NCI-H226 (cell line): ENCODE data around the gene ACADSB.

Experiments
- DNase-seq: peaks from one replicate; pipeline ENCODE4 v3.0.0-alpha.2; 2015

ACADSB gene

DNA sequence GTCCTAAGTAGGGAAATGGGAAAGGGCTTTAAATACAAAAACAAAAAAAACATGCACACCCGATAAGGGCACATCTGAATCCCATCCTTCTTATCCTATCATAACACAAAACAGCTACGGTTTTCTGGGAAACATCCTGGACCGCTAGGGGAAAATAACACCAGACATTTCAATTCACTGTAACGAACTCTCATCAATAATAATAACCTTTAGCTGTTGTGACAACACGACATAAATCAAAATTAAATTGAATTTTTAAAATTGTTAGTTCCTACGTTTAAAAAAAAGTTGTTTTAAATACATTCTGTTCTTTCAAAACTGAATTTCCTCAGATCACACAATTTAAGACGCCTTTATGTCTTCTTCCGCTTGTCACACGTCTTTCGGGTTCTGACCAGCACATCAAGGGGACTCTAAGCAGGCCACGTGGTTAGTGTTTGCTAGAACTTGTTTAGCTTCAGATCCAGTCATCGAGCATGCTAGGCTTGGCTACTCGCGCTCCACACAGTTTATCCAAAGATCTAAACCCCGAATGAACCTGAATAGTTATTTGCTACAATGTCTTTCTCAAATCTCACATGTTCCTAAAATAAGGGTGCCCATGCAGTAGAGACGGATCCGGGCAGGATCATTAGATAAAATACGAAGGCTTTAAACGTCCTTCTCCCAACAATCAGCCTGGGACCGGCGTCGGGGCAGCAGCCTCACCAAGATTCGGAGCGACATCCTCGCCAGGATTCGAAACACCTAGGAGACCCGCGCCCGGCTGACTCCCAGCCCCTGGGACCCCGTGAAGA, 1.1 kb upstream of the ACADSB start:
- DNase-seq: no peak

DNA sequence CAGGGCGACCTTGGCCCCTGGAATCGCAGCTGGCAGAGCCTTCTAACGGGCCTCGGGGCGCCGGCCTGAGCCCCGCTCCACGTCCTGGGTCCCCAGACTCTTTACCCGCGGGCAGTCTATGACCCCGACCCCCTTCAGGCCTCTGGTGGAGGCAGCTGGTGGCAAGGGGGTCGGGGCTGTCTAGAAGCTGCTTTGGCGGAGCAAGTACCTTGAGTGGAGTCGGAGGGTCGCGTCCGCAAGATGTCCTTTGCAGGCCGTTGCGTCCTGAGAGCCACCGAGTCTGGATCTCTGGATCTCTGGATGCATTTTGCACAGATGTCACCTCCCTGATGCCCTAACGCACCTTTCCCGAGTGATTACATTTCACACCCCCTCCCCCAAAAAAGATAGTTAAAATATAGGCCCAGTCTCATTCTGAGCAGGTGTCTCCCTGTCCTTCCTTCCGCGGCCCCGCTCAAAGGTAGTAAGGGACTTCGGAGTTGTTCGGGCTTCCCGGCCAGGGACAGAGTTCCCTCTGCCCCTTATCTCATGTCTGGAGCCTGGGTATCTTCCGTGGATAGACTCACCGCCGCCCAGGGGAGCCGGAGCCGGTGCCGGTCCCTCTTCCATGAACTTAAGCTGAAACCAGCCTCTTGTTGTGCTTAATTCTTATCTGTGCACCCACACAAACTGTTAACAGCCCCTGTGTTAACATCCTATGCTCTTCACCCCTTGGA, 457 bp downstream of the ACADSB start:
- no peak for DNase-seq

DNA sequence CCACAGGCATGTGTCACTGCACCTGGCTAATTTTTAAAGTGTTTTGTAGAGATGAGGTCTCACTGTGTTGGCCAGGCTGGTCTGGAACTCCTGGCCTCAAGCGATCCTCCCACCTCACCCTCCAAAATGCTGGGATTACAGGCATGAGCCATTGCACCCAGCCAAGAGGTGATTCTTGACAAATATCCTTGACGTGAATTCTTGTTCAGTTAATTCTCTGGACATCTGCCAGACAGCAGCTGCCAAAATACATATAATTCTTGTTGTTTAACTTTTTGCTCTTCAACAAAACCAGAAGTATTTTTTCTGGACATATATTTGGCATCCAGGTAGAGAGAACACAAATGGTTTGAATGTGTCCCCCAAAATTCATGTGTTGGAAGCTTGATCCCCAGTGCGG, 3.2 kb downstream of the ACADSB start:
- no peak for DNase-seq

DNA sequence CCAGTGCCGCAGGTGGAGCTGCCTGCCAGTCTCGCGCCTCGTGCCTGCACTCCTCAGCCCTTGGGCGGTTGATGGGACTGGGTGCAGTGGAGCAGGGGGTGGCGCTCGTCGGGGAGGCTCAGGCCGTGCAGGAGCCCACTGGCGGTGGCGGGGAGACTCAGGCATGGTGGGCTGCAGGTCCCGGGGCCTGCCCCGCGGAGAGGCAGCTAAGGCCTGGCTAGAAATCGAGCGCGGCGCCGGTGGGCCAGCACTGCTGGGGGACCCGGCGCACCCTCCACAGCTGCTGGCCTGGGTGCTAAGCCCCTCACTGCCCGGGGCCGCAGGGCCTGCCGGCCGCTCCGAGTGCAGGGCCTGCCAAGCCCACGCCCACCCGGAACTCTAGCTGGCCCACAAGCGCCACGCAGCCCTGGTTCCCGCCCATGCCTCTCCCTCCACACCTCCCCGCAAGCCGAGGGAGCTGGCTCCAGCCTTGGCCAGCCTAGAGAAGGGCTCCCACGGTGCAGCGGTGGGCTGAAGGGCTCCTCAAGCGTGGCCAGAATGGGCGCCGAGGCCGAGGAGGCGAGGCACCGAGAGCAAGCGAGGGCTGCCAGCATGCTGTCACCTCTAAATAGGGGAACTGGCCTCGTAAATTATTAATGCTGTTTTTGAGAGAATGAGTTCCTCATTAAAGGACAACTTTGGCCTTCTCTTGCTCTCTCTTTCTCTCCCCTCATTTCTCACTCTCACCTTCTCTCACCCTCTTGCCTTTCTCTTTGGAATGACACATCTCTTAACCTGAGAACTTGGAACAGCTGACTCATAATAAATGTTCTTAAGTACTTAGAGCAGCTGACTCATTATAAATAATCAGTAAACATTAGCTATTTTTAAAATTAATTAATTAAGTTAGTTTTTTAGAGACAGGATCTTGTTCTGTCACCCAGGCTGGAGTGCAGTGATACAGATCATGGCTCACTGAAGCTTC, 4.9 kb downstream of the ACADSB start:
- no peak for DNase-seq

DNA sequence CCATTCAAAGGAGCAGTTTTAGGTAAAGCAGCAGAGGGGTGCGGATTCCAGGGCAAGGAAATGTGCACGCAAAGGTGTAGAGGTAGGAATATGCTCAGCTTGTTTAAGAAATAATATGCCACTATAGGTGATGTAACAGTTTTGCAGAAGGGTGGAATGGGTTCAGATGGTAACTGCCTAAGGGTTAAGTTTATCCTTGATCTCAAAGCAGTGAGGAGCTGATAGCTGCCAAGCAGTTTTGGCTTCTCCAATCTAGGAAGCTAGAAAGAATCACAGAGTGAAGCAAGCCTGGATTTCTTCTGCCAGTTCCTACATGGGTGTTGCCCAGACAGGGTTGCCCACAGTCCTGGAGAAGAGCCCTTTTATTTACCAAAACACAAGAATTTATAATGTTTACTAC, 6.0 kb downstream of the ACADSB start:
- no peak for DNase-seq

DNA sequence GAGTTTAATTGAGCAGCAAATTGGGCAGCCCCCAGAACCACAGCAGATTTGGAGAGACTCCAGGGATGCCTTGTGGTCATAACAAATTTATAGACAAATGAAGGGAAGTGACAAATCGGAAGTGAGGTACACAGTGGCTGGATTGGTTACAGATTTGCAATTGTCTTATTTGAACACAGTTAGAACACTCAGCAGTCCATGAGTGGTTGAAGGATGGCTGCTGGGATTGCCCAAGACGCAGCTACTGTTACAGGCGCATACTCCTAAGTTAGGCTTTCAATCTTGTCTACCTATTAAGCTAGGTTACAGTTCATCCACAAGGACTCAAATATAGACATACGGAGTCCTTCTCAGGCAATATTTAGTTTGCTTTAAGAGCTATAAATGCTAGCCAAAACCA, 7.4 kb downstream of the ACADSB start:
- no peak for DNase-seq

DNA sequence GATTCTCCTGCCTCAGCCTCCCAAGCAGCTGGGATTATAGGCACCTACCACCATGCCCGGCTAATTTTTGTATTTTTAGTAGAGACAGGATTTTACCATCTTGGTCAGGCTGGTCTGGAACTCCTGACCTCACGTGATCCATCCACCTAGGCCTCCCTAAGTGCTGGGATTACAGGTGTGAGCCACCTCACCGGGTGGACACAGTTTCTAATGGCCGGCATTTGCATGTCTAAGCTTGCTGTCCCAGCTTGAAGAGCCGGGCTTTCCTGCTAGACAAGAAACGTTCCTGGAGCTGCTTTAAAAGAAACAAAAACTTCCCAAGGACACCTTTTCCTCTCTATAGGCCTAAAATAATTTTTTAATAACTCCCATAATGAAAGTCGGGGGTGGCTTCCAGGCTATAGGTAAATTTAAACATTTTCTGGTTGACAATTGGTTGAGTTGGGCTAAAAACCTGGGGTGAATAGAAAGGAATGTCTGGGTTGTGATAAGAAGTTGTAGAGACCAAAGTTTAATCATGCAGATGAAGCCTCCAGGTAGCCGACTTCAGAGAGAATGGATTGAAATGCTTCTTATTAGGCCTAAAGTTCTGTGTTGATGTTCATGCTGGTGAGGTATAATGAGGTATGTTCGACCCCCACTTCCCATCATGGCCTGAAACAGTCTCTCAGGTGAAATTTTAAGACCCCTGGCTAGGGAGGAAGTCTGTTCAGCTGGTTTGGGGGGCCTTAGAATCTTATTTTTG, 8.8 kb downstream of the ACADSB start:
- DNase-seq: no peak

DNA sequence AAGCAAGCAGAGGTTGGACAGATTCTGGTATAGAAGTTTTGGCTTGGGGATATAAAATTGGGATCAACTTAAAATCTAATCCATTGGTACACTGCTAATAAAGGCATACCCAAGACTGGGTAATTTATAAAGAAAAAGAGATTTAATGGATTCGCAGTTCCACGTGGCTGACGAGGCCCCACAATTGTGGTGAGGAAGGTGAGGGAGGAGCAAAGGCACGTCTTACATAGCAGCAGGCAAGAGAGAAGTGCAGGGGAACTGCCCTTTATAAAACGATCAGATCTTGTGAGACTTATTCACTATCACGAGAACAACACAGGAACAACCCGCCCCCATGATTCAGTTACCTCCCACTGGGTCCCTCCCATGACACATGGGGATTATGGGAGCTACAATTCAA, 9.7 kb downstream of the ACADSB start:
- DNase-seq: no peak

DNA sequence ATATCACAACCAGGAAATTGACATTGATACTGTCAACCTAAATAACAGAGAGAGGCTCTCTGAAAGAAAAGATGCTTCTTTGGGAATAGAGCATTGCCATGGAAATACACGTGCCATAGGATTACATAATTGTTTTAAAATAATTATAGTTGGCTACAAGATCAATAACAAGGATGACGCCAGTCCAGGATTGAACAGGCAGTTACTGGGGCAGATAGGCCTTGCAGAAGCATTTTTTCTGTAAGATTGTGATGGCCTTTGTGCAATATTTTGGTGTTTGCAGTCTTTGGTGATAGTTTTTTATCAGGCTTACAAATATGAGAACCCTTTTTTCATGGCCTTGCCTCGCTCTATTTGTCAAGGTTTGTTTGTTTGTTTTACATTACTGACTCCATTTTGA, 10.5 kb downstream of the ACADSB start:
- no peak for DNase-seq

DNA sequence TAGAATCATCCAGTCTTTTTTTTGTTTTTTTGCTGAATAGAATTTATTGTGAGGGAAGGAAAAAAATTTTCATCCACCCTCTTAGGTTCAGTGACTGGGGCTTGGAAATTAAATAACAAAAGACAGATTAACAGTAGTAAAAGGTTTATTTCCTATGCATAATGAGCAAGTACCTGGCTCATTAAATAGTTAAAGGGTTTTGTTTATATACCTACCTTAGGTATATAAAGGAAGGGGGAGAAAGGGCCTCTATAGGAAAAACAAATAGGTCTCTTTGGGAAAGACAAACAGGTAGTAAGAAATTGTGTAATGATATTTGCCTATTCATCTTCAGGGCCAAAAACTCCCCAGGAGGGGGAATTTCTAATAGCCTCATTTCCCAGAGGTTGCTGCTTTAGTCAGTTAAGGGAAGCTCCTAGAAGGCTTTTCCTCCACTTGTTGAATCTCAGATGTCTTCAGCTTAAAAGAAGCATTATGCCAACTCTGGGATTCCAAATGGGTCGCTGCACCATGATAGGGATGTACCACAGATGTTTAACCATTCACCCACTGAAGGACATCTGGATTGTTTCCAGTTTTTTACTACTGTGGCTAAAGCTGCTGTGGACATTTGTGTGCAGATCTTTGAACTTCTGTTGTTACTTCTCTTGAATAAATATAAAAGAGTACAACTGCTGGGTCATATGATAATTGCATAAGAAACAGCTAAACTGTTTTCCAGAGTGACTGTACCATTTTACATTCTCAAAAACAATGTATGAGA, 11.3 kb downstream of the ACADSB start:
- DNase-seq: no peak

DNA sequence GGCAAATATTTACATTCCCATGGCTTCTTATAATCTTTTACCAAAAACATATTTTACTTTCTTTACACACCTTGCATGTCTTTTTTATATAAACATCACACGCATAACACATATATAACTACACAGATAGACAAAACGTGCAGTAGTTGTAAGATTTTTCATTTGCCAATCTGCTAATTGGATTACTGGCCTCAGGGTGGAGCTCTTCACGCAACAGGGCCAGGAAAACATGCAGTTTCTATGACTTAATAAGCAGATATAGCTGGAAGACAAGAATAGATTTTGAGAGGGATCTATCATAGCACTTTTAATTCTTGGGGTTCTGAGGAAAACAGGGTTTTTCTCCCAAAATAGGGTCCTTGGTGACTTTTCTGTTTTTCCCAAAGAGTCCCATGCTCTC, 12.7 kb downstream of the ACADSB start:
- DNase-seq: no peak

DNA sequence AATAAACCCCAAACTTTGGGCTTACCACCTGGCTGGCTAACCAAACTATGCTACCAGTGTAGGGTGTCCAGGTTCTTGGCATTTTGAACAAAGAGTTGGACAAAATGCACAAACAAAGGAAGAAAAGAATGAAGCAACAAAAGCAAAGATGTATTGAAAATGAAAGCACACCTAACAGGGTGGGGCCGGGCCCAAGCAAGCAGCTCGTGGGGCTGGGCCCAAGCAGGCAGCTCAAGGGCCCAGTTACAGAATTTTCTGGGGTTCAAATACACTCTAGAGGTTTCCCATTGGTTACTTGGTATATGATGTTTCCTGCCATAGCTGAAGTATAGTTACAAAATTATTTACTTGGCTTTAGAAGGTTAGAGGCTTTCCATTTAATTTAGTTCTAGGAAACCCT, 15.7 kb downstream of the ACADSB start:
- DNase-seq: no peak

DNA sequence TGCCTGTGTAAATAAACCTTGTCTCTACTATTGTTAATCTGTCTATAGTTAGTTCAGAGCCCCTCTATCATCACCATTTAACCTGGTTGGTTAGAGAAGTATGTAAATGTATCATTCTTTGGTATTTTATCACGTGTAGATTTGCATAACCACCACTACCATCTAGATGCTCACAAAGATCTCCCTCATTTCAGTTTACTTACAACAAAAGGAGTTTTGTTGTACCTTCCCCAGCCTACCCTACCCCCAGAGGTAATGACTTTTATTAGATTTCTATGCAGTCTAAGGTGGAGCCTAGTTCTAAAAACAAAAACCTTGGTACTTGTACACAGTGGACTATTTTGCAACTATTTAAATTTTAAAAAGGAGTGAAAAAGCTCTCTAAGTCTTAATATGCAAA, 17.5 kb downstream of the ACADSB start:
- no peak for DNase-seq

DNA sequence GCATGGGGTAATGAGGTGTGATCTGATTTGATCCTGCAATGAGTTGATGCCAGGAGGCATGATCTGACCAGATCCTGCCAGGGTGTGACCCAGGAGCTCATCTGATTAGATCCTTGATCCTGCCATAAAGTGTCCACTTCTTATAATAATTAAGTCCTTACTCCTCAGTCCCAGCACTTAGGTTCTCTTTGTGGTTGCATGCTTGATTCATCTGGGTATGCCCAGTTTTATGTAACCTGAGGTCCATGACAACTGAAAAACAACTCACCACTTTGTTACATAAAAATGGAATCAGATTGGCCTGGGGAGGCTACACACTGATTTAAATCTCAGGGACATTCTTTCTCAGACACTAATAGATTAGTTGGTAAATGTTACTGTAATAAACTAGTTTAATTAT, 19.1 kb downstream of the ACADSB start:
- DNase-seq: no peak

DNA sequence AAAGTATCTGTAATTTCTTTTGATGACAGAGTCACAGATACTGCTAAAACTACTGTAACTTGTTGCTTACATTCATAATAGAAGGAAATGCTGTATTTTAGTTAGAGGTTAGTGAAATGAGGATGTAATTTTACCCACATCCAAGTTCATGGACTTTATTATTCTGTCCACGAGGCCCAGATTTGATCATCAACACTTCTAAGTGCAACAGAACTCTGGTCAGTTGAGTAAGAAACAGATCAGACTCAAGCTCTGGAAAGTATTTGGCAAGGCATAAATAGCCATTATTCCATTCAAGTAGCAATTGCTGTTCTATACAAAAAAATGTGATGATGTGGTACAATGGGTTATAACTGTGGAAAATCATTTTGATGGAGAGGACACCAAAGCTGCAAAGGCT, 22.3 kb downstream of the ACADSB start:
- DNase-seq: no peak

DNA sequence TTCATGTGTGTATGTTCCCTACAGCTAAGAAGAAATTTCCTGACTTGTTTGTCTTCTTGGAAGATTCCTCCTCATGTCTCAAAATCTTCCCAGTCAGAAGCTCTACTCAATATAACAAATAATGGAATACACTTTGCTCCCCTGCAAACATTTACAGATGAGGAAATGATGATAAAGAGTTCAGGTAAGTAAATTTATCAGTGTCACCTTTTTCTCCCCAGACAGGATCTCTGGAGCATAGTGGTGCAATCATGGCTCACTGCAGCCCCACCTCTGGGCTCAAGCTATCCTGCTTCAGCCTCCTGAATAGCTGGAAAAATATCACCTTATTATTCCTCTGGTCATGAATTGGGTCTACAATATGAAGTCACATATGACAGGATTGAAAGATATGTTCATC, 25.5 kb downstream of the ACADSB start:
- DNase-seq: no peak

DNA sequence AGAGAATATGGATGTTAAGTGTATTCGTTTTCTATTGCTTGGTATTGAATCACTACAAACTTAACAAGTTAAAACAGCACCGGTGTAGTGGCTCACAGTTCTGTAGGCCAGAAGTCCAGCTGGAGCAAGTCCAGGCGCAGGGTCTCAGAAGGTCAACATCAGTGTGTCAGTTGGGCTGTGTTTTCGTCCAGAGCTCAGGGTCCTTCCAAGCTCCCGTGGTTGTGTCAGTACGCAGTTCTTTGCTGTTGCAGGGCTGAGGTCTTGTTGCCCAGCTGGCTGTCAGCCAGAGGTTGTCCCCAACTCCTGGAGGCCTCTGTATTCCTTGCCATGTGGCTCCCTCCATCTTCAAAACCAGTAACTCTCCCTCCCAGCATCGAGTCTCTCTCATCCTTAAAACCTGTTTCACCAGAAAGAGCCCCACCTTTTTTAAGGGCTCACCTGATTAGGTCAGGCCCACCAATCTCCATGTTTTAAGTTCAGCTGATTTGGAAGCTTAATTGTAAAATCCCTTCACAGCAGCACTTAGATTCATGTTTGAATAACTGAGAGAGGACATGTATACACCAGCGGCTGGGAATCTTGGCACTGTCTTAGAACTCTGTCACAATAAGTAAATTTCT, 26.8 kb downstream of the ACADSB start:
- DNase-seq: no peak

DNA sequence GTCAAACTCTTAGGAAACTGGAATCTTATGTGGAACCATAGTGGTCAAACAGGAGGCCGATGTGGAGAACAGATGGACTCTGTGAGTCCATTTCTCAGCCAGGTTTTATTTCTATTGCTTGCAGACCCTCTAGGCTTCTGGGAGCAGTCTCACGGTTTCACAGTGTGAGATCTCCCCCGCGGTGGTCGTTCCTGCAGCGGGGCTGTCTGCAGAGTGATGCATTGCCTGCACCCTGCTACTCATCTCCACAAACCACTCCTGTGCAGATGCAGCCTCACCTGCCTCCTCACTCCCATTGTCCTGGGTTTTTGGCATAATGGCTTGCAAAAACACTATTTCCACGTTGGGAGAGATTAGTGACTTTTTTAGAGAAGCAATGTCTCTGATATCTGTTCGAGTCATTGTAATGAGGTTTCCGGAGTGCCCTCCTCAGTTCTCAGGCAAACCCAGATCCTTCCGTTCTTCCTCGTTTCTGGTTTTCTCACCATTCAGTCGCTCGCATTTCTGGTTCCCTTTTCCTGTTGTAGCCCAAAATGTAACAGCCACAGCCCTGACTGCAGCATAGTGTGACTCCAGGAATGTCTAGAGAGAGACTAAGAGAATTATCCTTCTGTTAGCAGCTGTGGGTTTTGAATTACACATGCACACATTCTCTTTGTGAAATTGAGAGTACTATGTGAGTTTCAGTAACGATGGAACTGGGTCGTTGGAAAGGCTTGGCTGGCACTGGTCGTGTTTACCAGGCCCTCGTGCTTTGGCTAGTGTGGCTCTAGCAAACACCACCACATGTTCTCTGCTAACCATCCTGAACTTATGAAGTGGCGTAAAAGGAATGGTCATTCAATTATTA, 30.2 kb downstream of the ACADSB start:
- DNase-seq: no peak

DNA sequence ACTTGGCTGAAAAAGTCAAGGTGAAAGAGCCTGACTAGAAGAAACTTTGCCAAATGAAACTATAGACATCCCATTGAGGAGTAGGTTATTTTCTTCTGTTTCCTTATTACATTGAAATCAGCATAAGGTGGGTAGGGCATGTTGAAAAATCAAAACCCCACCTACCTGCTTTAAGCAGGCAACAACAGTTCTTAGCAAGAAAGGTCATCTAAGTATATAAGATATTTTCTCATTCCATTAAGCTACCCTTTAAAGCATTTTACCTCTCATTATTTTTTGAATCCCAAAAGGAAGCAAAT, 30.8 kb downstream of the ACADSB start:
- no peak for DNase-seq

DNA sequence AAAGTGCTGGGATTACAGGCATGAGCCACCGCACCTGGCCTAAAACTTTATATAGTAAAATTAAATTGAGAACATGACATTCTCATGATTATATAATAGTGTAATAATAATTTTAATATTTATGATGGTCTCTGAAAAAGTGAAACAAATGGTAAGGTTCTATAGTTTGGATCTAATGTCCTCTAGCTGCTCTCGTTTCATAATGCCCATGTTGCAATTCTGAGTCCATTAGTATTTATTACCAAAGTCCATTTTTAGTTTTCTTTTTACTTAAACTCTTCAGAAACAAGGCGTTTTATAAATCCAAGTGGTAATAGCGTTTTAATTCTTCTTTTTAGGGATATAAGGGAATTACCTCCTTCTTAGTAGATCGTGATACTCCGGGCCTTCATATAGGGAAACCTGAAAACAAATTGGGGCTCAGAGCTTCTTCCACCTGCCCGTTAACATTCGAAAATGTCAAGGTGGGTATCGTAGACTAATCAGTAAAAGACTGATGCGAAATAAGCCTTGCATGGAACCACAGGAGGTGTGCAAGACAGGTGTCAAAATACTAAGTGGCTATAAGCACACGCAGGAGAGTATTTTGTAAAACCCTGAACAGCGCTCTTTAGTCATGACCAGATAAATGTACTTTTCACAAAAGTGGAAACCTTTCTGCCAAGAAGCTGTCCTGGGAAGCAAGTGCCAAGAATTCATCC, 34.1 kb downstream of the ACADSB start:
- no peak for DNase-seq
